Spleen (tissue), 11 donors: ENCODE data around the gene POLN. TPM values are rescaled to one million over a fixed set of nuclear protein-coding genes. Genes with fewer than 3 reads are reported as not detected.

Source experiments
- DNase-seq: peaks from one replicate; pipeline ENCODE4 v3.0.0-alpha.2; 2020
- H3K27ac ChIP-seq, 8 donors: fragments of 200-600 bp; sonication (generic) in 7 of 8; 1 replicate in 4 of 8; 2 replicates in 4 of 8; pipeline versions ENCODE4 v1.5.0 to v1.8.0; 2016 to 2021; ENCODE audit warnings: inconsistent platforms in 4 of 8, mild to moderate bottlenecking in 4 of 8, moderate library complexity in 1 of 8
- H3K27me3 ChIP-seq, 7 donors: fragments of 200-600 bp; sonication (generic) in 6 of 7; replicated peaks in 1 of 7; 1 replicate in 4 of 7; 2 replicates in 3 of 7; pipeline versions ENCODE4 v1.5.0 to v1.8.0; 2016 to 2021; ENCODE audit warnings: inconsistent platforms in 3 of 7, mild to moderate bottlenecking in 1 of 7
- H3K36me3 ChIP-seq, 6 donors: fragments of 200-600 bp; sonication (generic) in 5 of 6; 1 replicate in 4 of 6; 2 replicates in 2 of 6; pipeline versions ENCODE4 v1.5.0 to v1.8.0; 2016 to 2021; ENCODE audit warnings: inconsistent platforms in 2 of 6
- H3K4me1 ChIP-seq, 6 donors: fragments of 200-600 bp; sonication (generic) in 5 of 6; 1 replicate in 3 of 6; 2 replicates in 3 of 6; pipeline versions ENCODE4 v1.5.0 to v1.8.0; 2016 to 2021; ENCODE audit warnings: inconsistent platforms in 3 of 6
- H3K4me3 ChIP-seq, 8 donors: fragments of 200-600 bp; sonication (generic) in 7 of 8; 1 replicate in 4 of 8; 2 replicates in 4 of 8; pipeline versions ENCODE4 v1.5.0 to v1.8.0; 2016 to 2021; ENCODE audit warnings: inconsistent platforms in 4 of 8, mild to moderate bottlenecking in 4 of 8, moderate library complexity in 2 of 8
- H3K9me3 ChIP-seq, 8 donors: fragments of 200-600 bp; sonication (generic) in 7 of 8; 1 replicate in 4 of 8; 2 replicates in 4 of 8; pipeline versions ENCODE4 v1.5.0 to v1.8.0; 2016 to 2021; ENCODE audit warnings: inconsistent platforms in 4 of 8
- CTCF ChIP-seq, 11 experiments: fragments of 200-600 bp in 7 of 11; fragments of 450-650 bp in 4 of 11; sonication (generic) in 4 of 11; IDR thresholded peaks in 8 of 11; conservative IDR thresholded peaks in 3 of 11; 1 replicate in 7 of 11; 2 replicates in 4 of 11; pipeline versions ENCODE4 v1.4.0 to v1.8.0; 2016 to 2021; ENCODE audit warnings: antibody characterized with exemption in 11 of 11, inconsistent platforms in 4 of 11, mild to moderate bottlenecking in 1 of 11
- POLR2A ChIP-seq, 3 donors: fragments of 450-650 bp; IDR thresholded peaks; one replicate each; pipeline ENCODE4 v1.5.1; 2017; ENCODE audit warnings: antibody characterized with exemption in 3 of 3, mild to moderate bottlenecking in 1 of 3
- POLR2AphosphoS5 ChIP-seq, 3 donors: sonication (generic); formaldehyde crosslinking; IDR thresholded peaks; one replicate each; pipeline ENCODE4 v1.5.1; 2017; ENCODE audit warnings: antibody characterized with exemption in 3 of 3
- WGBS, 5 donors: extraction: QIAGEN DNeasy Blood & Tissue Kit in 3 of 5; methylation state at CpG; one replicate each; pipeline versions ENCODE4 v1.1.5 to v1.1.7; 2013 to 2018; 5-methylcytosine and 5-hydroxymethylcytosine counted together
- intact Hi-C: fragments of 100-400 bp; cut with DNase I; formaldehyde crosslinking; loops from one replicate; pipeline ENCODE4 v1.15.0; 2023; ENCODE audit warnings: low total_unique reads
- polyA plus RNA-seq, 3 donors: library from polyadenylated mRNA; stranded (reverse); fragments of 200-250 nt; gene quantifications; one replicate each; pipeline ENCODE4 v1.2.1, GENCODE V29; 2013
- total RNA-seq, 7 donors: library from RNA; depleted of rRNA in 3 of 7; stranded (reverse); fragments of >200 nt in 3 of 7; fragmentation: NEBNext Ultra II Directional in 4 of 7; extraction: Animal tissue kit (Norgen Biotek cat#: 25700) in 4 of 7; gene quantifications; one replicate each; pipeline versions ENCODE4 v1.1.0 to v1.2.1, GENCODE V29; 2016 to 2021
- donor health status: healthy with polysubstance abuse.
- donor health status: DM: no; HTN: no; CAD: no; lungs with moderate emphysema.
- donor health status: DM: no; HTN: no; CAD: no.
- donor health status: Bipolar disorder and iron deficiency.
- donor health status: healthy.
- donor health status: DM: no; HTN: no; CAD: no.
- donor health status: DM: yes; HTN: yes; CAD: no.

The POLN gene
- total and polyA plus RNA-seq, 10 donors = 1.2 to 3.5 (median 2.5) TPM

- Histone ChIP-seq H3K36me3 (peaks cover 0 to 24% (median 0%) of the 10 kb centered on the region in 6 donors), H3K9me3 (no peaks in the 10 kb centered on the region), H3K4me3 (no peak overlapping the region), H3K4me1 (peaks cover 0 to 4% (median 0%) of the 10 kb centered on the region in 6 donors), H3K27me3 (no peaks in the 10 kb centered on the region), H3K27ac (peak overlapping the region in 2 of 8 donors; percentile 9 to 26)
- no peak for DNase-seq
- WGBS, 5 donors = 76 to 92% (median 85%) methylated on average over 8 of the region's 8 CpGs
- intact Hi-C loops = no loop called here
- TF ChIP-seq POLR2AphosphoS5 (IDR thresholded peaks at IDR 0.05) = no peak
- TF ChIP-seq CTCF (IDR thresholded peaks at IDR 0.05 in 8 of 11, conservative IDR thresholded peaks at IDR 0.05 in 3 of 11) = no peak
- no peak for TF ChIP-seq POLR2A (IDR thresholded peaks at IDR 0.05)
Observed at GRCh38 chr4:2172627-2173231, 69.2 kb downstream of the POLN start.

GRCh38 chr4:2172161-2172560 is 69.8 kb downstream of the POLN start:
- H3K9me3 ChIP-seq = no peaks in the 10 kb centered on the region
- no peak overlapping the region for H3K4me3 ChIP-seq
- intact Hi-C loops = no loop called here
- no peak for DNase-seq
- peak overlapping the region in 2 of 8 donors; percentile 9 to 26 for H3K27ac ChIP-seq
- H3K27me3 ChIP-seq = no peaks in the 10 kb centered on the region
- H3K36me3 ChIP-seq = peaks cover 0 to 24% (median 0%) of the 10 kb centered on the region in 6 donors
- 45 to 61% (median 60%) methylated on average over 4 of the region's 4 CpGs for WGBS, 5 donors
- peaks cover 0 to 4% (median 0%) of the 10 kb centered on the region in 6 donors for H3K4me1 ChIP-seq
- TF ChIP-seq POLR2A (IDR thresholded peaks at IDR 0.05) (no peak), CTCF (IDR thresholded peaks at IDR 0.05 in 8 of 11, conservative IDR thresholded peaks at IDR 0.05 in 3 of 11) (no peak), POLR2AphosphoS5 (IDR thresholded peaks at IDR 0.05) (no peak)

GRCh38 chr4:2168469-2169319 is 73.2 kb downstream of the POLN start:
- intact Hi-C loops = no loop called here
- TF ChIP-seq CTCF (IDR thresholded peaks at IDR 0.05 in 8 of 11, conservative IDR thresholded peaks at IDR 0.05 in 3 of 11) (no peak), POLR2AphosphoS5 (IDR thresholded peaks at IDR 0.05) (no peak), POLR2A (IDR thresholded peaks at IDR 0.05) (no peak)
- no peak for DNase-seq
- WGBS, 5 donors = 88 to 94% (median 91%) methylated on average over 12 of the region's 12 CpGs
- Histone ChIP-seq H3K27me3 (no peaks in the 10 kb centered on the region), H3K4me3 (no peak overlapping the region), H3K27ac (no peak overlapping the region), H3K36me3 (peaks cover 0 to 24% (median 0%) of the 10 kb centered on the region in 6 donors), H3K9me3 (no peaks in the 10 kb centered on the region), H3K4me1 (peaks cover 0 to 4% (median 0%) of the 10 kb centered on the region in 6 donors)

GRCh38 chr4:2166253-2166652 is 75.7 kb downstream of the POLN start:
- Histone ChIP-seq H3K27me3 (no peaks in the 10 kb centered on the region), H3K27ac (no peak overlapping the region), H3K36me3 (peaks cover 0 to 24% (median 0%) of the 10 kb centered on the region in 6 donors), H3K4me1 (no peaks in the 10 kb centered on the region), H3K4me3 (no peak overlapping the region), H3K9me3 (no peaks in the 10 kb centered on the region)
- no peak for DNase-seq
- intact Hi-C loops = no loop called here
- WGBS, 5 donors = 91 to 96% (median 94%) methylated on average over 5 of the region's 5 CpGs
- TF ChIP-seq POLR2AphosphoS5 (IDR thresholded peaks at IDR 0.05) = no peak
- TF ChIP-seq CTCF (IDR thresholded peaks at IDR 0.05 in 8 of 11, conservative IDR thresholded peaks at IDR 0.05 in 3 of 11) = no peak
- no peak for TF ChIP-seq POLR2A (IDR thresholded peaks at IDR 0.05)
